HEK293T (cell line): ENCODE results near the gene CCR2.

Experiments
- CTCF ChIA-PET: fragments of 350-600 bp; formaldehyde crosslinking; extraction: SDS; loops from one replicate; lab custom pipeline; 2021; ENCODE audit warnings: antibody characterized with exemption, inconsistent platforms; lab: Yijun Ruan, JAX
- POLR2A ChIA-PET: fragments of 350-600 bp; formaldehyde crosslinking; extraction: SDS; loops from one replicate; lab custom pipeline; 2020; ENCODE audit warnings: antibody characterized with exemption, inconsistent platforms; lab: Yijun Ruan, JAX
- DNase-seq: peaks from one replicate; pipeline ENCODE4 v3.0.0; 2012; ENCODE audit warnings: mixed read lengths; ENCODE audit errors: extremely low spot score
- ARNT ChIP-seq: fragments of 450-650 bp; IDR thresholded peaks from 2 replicates; pipeline ENCODE4 v1.6.1; 2017; ENCODE audit warnings: mild to moderate bottlenecking
- BHLHE40 ChIP-seq: fragments of 450-650 bp; IDR thresholded peaks from 2 replicates; pipeline ENCODE4 v1.6.1; 2016; ENCODE audit warnings: mild to moderate bottlenecking, moderate library complexity, borderline replicate concordance
- CTBP1 ChIP-seq: fragments of 450-650 bp; IDR thresholded peaks from 2 replicates; pipeline ENCODE4 v1.6.1; 2016; ENCODE audit warnings: borderline replicate concordance
- ELF4 ChIP-seq: fragments of 450-650 bp; IDR thresholded peaks from 2 replicates; pipeline ENCODE4 v1.6.1; 2017; ENCODE audit warnings: antibody characterized with exemption
- FOXA1 ChIP-seq: fragments of 450-650 bp; IDR thresholded peaks from 2 replicates; pipeline ENCODE4 v1.6.1; 2016; ENCODE audit warnings: mild to moderate bottlenecking
- FOXK2 ChIP-seq: fragments of 450-650 bp; IDR thresholded peaks from 2 replicates; pipeline ENCODE4 v1.6.1; 2016; ENCODE audit warnings: mild to moderate bottlenecking
- FOXM1 ChIP-seq: fragments of 450-650 bp; IDR thresholded peaks from 2 replicates; pipeline ENCODE4 v1.6.1; 2017; ENCODE audit warnings: mild to moderate bottlenecking, borderline replicate concordance
- HDGF ChIP-seq: fragments of 450-650 bp; IDR thresholded peaks from 2 replicates; pipeline ENCODE4 v1.6.1; 2017; ENCODE audit warnings: antibody characterized with exemption, borderline replicate concordance
- L3MBTL2 ChIP-seq: fragments of 450-650 bp; conservative IDR thresholded peaks from 2 replicates; pipeline ENCODE4 v1.6.1; 2016; ENCODE audit warnings: mild to moderate bottlenecking
- LEF1 ChIP-seq: fragments of 450-650 bp; IDR thresholded peaks from 2 replicates; pipeline ENCODE4 v1.6.1; 2017; ENCODE audit warnings: mild to moderate bottlenecking, borderline replicate concordance
- NFRKB ChIP-seq: fragments of 450-650 bp; IDR thresholded peaks from 2 replicates; pipeline ENCODE4 v1.6.1; 2016; ENCODE audit warnings: mild to moderate bottlenecking, moderate library complexity
- SP1 ChIP-seq: fragments of 450-650 bp; IDR thresholded peaks from 2 replicates; pipeline ENCODE4 v1.6.1; 2017
- SUZ12 ChIP-seq: fragments of 450-650 bp; IDR thresholded peaks from 2 replicates; pipeline ENCODE4 v1.6.1; 2016; ENCODE audit warnings: mild to moderate bottlenecking
- TARDBP ChIP-seq: fragments of 450-650 bp; IDR thresholded peaks from 2 replicates; pipeline ENCODE4 v1.6.1; 2016
- ZNF384 ChIP-seq: fragments of 450-650 bp; IDR thresholded peaks from 2 replicates; pipeline ENCODE4 v1.6.1; 2016
- TF ChIP-seq, protein P1 (sequence below): fragments of 450-650 bp; IDR thresholded peaks from 2 replicates; pipeline ENCODE4 v1.6.1; 2016

Gene CCR2

DNA sequence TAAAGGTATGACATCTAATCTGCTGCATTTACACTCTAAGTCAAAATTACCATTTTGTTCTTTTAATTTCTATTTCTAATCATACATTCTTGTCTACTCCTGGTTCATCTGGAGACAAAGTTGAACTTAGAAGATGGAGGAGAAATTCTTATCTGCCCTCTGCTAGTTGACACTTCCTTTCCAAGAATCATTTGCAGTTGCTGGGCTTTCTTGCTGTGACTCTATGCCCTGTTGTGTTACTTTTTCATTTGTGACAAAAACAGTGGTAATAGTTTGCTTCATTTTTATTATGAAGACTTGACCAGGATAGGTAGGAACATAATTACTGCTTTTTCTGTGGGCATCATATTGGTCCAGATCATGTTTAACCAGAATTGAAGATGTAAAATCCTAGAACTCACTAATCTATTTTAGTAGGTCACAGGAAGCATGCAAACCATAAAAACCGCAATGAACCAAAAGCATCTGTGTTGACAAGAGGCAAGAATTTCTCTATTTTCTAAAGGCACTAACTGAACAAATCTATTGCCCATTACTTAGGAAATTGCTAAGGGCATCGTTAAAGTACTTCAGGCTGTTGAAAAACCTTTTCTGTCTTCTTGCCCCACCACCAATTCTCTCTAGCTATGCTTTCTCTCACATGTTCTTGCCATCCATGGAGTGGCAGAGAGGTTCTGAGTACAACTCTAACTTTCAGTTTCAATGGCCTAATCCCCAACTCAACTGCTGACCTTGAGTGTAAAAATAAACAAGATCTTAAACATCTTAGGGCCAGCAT lies 4.2 kb upstream of the CCR2 start:
- ChIA-PET CTCF (no interaction called here), POLR2A (no interaction called here)
- no peak for DNase-seq
- TF ChIP-seq ARNT (no peak), FOXA1 (no peak), SUZ12 (no peak), ELF4 (no peak), L3MBTL2 (no peak)

- DNase-seq = no peak
- TF ChIP-seq, protein P1, sequence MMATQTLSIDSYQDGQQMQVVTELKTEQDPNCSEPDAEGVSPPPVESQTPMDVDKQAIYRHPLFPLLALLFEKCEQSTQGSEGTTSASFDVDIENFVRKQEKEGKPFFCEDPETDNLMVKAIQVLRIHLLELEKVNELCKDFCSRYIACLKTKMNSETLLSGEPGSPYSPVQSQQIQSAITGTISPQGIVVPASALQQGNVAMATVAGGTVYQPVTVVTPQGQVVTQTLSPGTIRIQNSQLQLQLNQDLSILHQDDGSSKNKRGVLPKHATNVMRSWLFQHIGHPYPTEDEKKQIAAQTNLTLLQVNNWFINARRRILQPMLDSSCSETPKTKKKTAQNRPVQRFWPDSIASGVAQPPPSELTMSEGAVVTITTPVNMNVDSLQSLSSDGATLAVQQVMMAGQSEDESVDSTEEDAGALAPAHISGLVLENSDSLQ = no peak
- TF ChIP-seq ARNT (no peak), FOXK2 (no peak), HDGF (no peak), NFRKB (no peak), FOXA1 (no peak), ZNF384 (no peak), TARDBP (no peak), SUZ12 (no peak), L3MBTL2 (no peak), SP1 (no peak), LEF1 (no peak), ELF4 (no peak), CTBP1 (no peak)
- CTCF ChIA-PET = no interaction called here
- POLR2A ChIA-PET = no interaction called here
These were observed 3.7 kb upstream of the CCR2 start for GRCh38 chr3:46350262-46350565.

GRCh38 chr3:46351646-46352045 lies 2.3 kb upstream of the CCR2 start:
- no peak for DNase-seq
- CTCF ChIA-PET = interaction anchor here (0.6 kb wide), 2 partner anchors 138 to 413 kb away, joined by 3 read pairs; no protein-coding TSS in a partner anchor
- POLR2A ChIA-PET = no interaction called here

GRCh38 chr3:46353090-46353489 lies 821 bp upstream of the CCR2 start:
- POLR2A ChIA-PET = no interaction called here
- no peak for DNase-seq
- no peak for TF ChIP-seq FOXA1
- no peak for TF ChIP-seq FOXK2
- TF ChIP-seq, protein P1 = no peak
- TF ChIP-seq BHLHE40 = no peak
- no peak for TF ChIP-seq SP1
- no peak for TF ChIP-seq NFRKB
- TF ChIP-seq ELF4 = no peak
- no peak for TF ChIP-seq LEF1
- no peak for TF ChIP-seq ARNT
- TF ChIP-seq TARDBP = no peak
- TF ChIP-seq HDGF = no peak
- TF ChIP-seq SUZ12 = no peak
- TF ChIP-seq L3MBTL2 = no peak
- TF ChIP-seq CTBP1 = no peak
- TF ChIP-seq FOXM1 = no peak
- CTCF ChIA-PET = no interaction called here

More at GRCh38 chr3:46351646-46352045, 2.3 kb upstream of the CCR2 start:
- TF ChIP-seq, protein P1 = no peak
- TF ChIP-seq CTBP1 = no peak
- TF ChIP-seq SP1 = no peak
- no peak for TF ChIP-seq BHLHE40
- TF ChIP-seq L3MBTL2 = no peak
- TF ChIP-seq FOXM1 = no peak
- TF ChIP-seq FOXK2 = no peak
- TF ChIP-seq NFRKB = no peak
- TF ChIP-seq SUZ12 = no peak
- TF ChIP-seq ELF4 = no peak
- no peak for TF ChIP-seq LEF1

GRCh38 chr3:46354478-46354877 lies 567 bp downstream of the CCR2 start:
- POLR2A ChIA-PET = no interaction called here
- TF ChIP-seq HDGF (no peak), LEF1 (no peak)
- DNase-seq = no peak
- CTCF ChIA-PET = no interaction called here

DNA sequence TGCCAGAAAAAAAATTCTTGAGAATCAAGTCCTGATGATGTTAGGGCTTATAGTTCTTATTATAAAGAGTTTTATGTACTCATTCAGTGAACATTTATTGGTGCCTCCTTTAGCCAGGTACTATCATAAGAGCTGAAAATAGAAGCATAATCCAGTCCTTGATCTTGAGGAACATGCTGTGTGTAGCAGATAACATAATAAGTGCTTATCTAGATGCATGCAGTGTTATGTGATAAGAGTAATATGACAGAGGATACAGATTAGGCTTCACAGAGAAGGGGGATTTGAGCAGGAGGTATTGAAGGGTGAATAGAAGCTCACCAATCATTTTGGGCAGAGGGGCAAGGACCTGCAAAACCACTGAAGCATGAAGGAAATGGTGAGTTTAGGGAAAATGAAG lies 1.1 kb downstream of the CCR2 start:
- DNase-seq = no peak
- POLR2A ChIA-PET = no interaction called here
- CTCF ChIA-PET = no interaction called here
- TF ChIP-seq FOXK2 = no peak

- no peak for TF ChIP-seq ELF4
- TF ChIP-seq FOXM1 = no peak
- no peak for TF ChIP-seq NFRKB
- no peak for TF ChIP-seq FOXK2
- TF ChIP-seq FOXA1 = no peak
- POLR2A ChIA-PET = no interaction called here
- CTCF ChIA-PET = no interaction called here
- DNase-seq = no peak
These were observed 2.4 kb downstream of the CCR2 start for GRCh38 chr3:46356276-46356675.
